Breast epithelium (tissue), 4 donors: ENCODE results near the gene UNC45A. TPM values are rescaled to one million over a fixed set of nuclear protein-coding genes. Genes with fewer than 3 reads are reported as not detected.

ENCODE experiments used
- DNase-seq, 2 donors: peaks; one replicate each; pipeline ENCODE4 v3.0.0-alpha.2; 2019; ENCODE audit warnings: low spot score in 2 of 2
- H3K27ac ChIP-seq, 2 donors: fragments of 200-600 bp; sonication (generic) in 1 of 2; one replicate each; pipeline ENCODE4 v1.5.1; 2016 to 2019; ENCODE audit warnings: mild to moderate bottlenecking in 1 of 2
- H3K27me3 ChIP-seq, 2 donors: fragments of 200-600 bp; sonication (generic) in 1 of 2; one replicate each; pipeline versions ENCODE4 v1.5.1 to v1.6.0; 2017 to 2019; ENCODE audit warnings: control low read depth in 1 of 2, mild to moderate bottlenecking in 1 of 2
- H3K36me3 ChIP-seq: fragments of 200-600 bp; one replicate; pipeline ENCODE4 v1.5.1; 2019
- H3K4me1 ChIP-seq, 2 donors: fragments of 200-600 bp; sonication (generic); one replicate each; pipeline ENCODE4 v1.5.1; 2016 to 2019; ENCODE audit warnings: control low read depth in 1 of 2
- H3K4me3 ChIP-seq, 3 donors: fragments of 200-600 bp; sonication (generic); 1 replicate in 2 of 3; 2 replicates in 1 of 3; pipeline ENCODE4 v1.5.1; 2016 to 2019; ENCODE audit warnings: mild to moderate bottlenecking in 3 of 3, moderate library complexity in 2 of 3
- H3K9me3 ChIP-seq, 2 donors: fragments of 200-600 bp; sonication (generic) in 1 of 2; one replicate each; pipeline ENCODE4 v1.5.1; 2016 to 2019; ENCODE audit warnings: control low read depth in 1 of 2
- POLR2A ChIP-seq: fragments of 450-650 bp; IDR thresholded peaks from one replicate; pipeline ENCODE4 v1.6.1; 2016; ENCODE audit warnings: antibody characterized with exemption, mild to moderate bottlenecking, moderate library complexity
- POLR2AphosphoS5 ChIP-seq, 3 donors: sonication (generic); formaldehyde crosslinking; IDR thresholded peaks; one replicate each; pipeline ENCODE4 v1.6.1; 2017; ENCODE audit warnings: antibody characterized with exemption in 3 of 3
- intact Hi-C: fragments of 100-400 bp; cut with DNase I; formaldehyde crosslinking; loops from one replicate; pipeline ENCODE4 v1.15.1; 2023; ENCODE audit warnings: low total_unique reads
- total RNA-seq, 3 donors: library from RNA; depleted of rRNA; stranded (reverse); fragments of >200 nt; gene quantifications; one replicate each; pipeline ENCODE4 v1.1.0, GENCODE V29; 2016
- TF ChIP-seq, protein P1 (sequence below), 3 donors: fragments of 450-650 bp; IDR thresholded peaks; one replicate each; pipeline ENCODE4 v1.5.1; 2016 to 2017; ENCODE audit warnings: antibody characterized with exemption in 3 of 3, mild to moderate bottlenecking in 3 of 3, moderate library complexity in 3 of 3

UNC45A gene
- total RNA-seq, 3 donors from 2014 or later: 52.4 to 65.0 (median 59.8) TPM

DNA sequence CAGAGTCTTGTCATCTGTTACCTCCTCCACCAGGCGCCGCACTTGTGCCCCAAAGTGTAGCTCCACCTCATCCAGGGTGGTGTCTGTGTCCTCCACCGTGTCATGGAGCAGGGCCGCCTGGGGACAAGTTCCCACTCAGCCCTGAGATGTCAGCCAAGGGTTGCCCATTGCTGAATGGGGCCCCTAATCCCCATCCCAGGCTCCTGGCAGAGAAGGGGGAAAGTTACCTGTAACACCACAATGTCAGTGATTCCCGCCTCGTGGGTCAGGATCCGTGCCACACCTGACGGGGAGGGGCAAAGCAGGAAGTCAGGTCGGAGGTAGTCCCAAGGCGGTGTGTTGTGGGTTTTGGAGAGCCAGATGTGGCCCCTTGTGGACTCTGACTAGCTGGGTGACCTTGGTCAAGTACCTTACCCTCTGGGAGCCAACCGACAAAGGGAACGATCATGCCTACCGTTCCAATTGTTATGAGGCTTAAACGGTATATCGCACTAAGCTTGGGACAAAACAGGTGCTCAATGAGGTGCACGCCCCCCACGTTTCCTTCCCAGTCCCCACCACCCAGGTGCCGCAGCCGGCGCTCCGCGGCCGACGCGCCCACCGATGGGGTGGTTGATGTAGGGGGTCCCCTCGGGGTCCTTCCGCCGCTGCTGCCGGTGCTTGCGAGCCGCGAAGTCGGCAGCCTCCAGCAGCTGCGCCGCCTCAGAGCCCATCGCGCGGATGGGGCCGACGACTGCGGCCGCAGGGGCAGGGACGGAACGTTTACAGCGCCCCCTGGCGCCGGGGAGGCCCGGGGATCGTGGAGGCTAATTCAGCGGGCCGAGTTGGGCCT is 3.0 kb upstream of the UNC45A start, which contains the start of gene HDDC3:
Gene HDDC3, minus strand, starts transcription at position 722 of the 832 bp plus-strand sequence. Its CDS starts 9 bp downstream, at position 713.
- peak within 1 kb of the TSS; percentile 91 to 96 for H3K27ac ChIP-seq
- TF ChIP-seq, protein P1, sequence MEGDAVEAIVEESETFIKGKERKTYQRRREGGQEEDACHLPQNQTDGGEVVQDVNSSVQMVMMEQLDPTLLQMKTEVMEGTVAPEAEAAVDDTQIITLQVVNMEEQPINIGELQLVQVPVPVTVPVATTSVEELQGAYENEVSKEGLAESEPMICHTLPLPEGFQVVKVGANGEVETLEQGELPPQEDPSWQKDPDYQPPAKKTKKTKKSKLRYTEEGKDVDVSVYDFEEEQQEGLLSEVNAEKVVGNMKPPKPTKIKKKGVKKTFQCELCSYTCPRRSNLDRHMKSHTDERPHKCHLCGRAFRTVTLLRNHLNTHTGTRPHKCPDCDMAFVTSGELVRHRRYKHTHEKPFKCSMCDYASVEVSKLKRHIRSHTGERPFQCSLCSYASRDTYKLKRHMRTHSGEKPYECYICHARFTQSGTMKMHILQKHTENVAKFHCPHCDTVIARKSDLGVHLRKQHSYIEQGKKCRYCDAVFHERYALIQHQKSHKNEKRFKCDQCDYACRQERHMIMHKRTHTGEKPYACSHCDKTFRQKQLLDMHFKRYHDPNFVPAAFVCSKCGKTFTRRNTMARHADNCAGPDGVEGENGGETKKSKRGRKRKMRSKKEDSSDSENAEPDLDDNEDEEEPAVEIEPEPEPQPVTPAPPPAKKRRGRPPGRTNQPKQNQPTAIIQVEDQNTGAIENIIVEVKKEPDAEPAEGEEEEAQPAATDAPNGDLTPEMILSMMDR (IDR thresholded peaks at IDR 0.05): peak; percentile 81 to 89 (median 85)
- TF ChIP-seq POLR2AphosphoS5 (IDR thresholded peaks at IDR 0.05): peak; percentile 67 to 83 (median 69)
- TF ChIP-seq POLR2A: peak; percentile 56
- peaks cover 4 to 14% of the 10 kb centered on the region in 2 donors for H3K4me1 ChIP-seq
- no peaks in the 10 kb centered on the region for H3K36me3 ChIP-seq
- peak within 1 kb of the TSS; percentile 80 to 88 (median 81) for H3K4me3 ChIP-seq
- intact Hi-C loops: no loop called here
- H3K9me3 ChIP-seq: no peaks in the 10 kb centered on the region
- H3K27me3 ChIP-seq: no peaks in the 10 kb centered on the region
- DNase-seq: peak; percentile 86 to 89

DNA sequence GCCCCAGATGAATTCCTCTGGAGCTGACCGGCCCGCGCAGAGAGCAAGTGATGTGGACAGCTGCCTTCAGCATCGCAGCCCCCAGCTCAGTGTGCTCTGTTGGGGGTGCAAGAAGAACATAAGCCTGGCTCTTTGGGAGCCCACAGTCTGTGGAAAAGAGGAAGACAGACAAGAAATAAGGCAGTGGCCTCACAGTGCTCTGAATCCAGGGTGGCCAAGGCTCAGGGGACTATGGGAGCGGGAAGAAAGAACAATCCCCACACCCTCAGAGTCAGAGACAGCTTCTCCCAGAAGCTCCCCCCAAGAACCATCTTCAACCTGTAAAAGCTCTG is 2.5 kb upstream of the UNC45A start:
- peak overlapping the region; percentile 80 to 88 (median 81) for H3K4me3 ChIP-seq
- peak overlapping the region; percentile 91 to 96 for H3K27ac ChIP-seq
- H3K36me3 ChIP-seq: no peaks in the 10 kb centered on the region
- peaks cover 4 to 14% of the 10 kb centered on the region in 2 donors for H3K4me1 ChIP-seq
- H3K27me3 ChIP-seq: no peaks in the 10 kb centered on the region
- H3K9me3 ChIP-seq: no peaks in the 10 kb centered on the region
- TF ChIP-seq POLR2AphosphoS5 (IDR thresholded peaks at IDR 0.05): no peak
- TF ChIP-seq, protein P1 (IDR thresholded peaks at IDR 0.05): no peak
- TF ChIP-seq POLR2A: no peak
- no peak for DNase-seq
- intact Hi-C loops: no loop called here

DNA sequence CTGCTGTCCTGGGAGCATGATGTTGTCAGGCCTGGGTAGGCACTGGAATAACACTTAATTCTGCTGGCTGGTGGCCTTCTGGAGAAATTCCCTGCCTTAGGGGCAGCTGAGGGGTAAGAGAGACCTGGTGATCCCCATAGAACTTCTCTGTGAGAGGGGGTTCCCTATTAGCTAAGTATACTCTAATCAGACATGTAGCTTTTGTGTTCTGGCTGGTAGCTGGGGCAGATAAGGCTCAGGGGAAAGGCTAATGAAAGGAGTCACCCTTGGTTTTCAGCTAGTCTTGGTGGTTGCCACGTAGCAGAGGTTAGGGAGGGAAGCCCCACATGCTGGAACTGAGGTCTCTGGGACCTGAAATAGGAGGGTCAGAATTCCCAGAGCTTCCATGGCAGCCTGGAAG is 1.8 kb upstream of the UNC45A start:
- Histone ChIP-seq H3K27me3 (no peaks in the 10 kb centered on the region), H3K36me3 (no peaks in the 10 kb centered on the region), H3K4me3 (no peak overlapping the region), H3K27ac (no peak overlapping the region), H3K4me1 (peaks cover 4 to 14% of the 10 kb centered on the region in 2 donors), H3K9me3 (no peaks in the 10 kb centered on the region)
- intact Hi-C loops: no loop called here
- no peak for DNase-seq
- TF ChIP-seq, protein P1 (IDR thresholded peaks at IDR 0.05): no peak
- no peak for TF ChIP-seq POLR2AphosphoS5 (IDR thresholded peaks at IDR 0.05)
- no peak for TF ChIP-seq POLR2A

DNA sequence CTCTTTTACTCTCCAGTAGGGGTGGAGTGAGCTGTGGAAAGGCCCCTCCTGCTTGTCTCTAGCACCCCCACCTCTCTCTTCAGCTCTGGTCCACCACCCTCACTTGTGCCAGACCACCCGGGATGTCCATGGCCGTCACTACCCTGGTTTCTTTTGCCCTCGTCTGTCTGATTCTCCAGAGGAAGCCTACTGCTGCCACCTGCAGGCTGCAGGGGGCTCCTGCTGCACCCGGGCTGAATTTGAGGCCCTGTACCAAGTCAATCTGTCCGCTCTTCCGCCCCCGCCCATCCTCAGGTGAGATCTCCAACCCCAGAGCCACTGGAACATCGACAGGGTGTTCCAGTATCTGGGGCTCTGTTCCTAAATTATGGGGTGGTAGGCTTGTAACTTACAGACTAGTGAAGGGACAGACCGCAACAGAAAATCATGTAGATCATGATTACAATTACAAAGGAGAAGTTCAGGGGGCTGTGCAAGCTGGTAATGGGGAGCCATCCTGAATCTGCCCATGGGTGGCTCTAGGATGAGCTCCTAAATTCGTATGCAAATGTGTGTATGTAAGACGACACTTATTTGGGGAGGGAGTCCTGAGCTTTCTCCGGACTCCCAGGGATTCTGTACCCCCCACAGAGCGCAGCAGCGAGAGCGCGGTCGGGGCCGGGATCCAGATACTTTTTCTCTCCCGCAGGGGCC is 683 bp upstream of the UNC45A start:
- peaks cover 4 to 14% of the 10 kb centered on the region in 2 donors for H3K4me1 ChIP-seq
- H3K4me3 ChIP-seq: peak overlapping the region; percentile 65 to 93 (median 78)
- TF ChIP-seq, protein P1 (IDR thresholded peaks at IDR 0.05): peak; percentile 38 to 81 (median 55)
- TF ChIP-seq POLR2A: no peak
- no peaks in the 10 kb centered on the region for H3K9me3 ChIP-seq
- no peaks in the 10 kb centered on the region for H3K27me3 ChIP-seq
- intact Hi-C loops: no loop called here
- peak overlapping the region; percentile 84 to 91 for H3K27ac ChIP-seq
- DNase-seq: peak; percentile 80 to 83
- no peaks in the 10 kb centered on the region for H3K36me3 ChIP-seq

DNA sequence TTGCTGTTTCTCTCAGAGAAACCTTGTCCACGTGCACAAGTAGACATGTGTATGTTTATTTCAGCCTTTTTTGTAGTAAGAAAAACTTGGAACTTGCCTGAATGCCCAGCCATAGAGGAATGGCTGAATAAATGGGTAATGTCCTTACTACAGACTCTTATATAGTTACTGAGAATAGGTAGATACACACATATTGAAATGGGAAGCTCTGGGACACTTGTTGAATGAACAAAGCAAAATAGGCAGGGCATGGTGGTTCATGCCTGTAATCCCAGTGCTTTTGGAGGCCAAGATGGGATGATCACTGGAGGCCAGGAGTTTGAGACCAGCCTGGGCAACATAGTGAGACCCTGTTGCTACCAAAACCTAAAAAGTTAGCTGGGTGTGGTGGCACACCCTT is 1.7 kb downstream of the UNC45A start:
- Histone ChIP-seq H3K4me3 (no peak overlapping the region), H3K27ac (no peak overlapping the region), H3K27me3 (no peaks in the 10 kb centered on the region), H3K9me3 (no peaks in the 10 kb centered on the region), H3K36me3 (peaks cover 6% of the 10 kb centered on the region), H3K4me1 (peaks cover under 1 to 4% of the 10 kb centered on the region in 2 donors)
- DNase-seq: no peak
- TF ChIP-seq POLR2AphosphoS5 (IDR thresholded peaks at IDR 0.05) (no peak), POLR2A (no peak)
- TF ChIP-seq, protein P1 (IDR thresholded peaks at IDR 0.05): no peak
- intact Hi-C loops: loop anchor here (2.0 kb wide), 1 partner anchor 220 kb away; the partner anchor contains the start of gene BLM
